Hepatocyte (in vitro differentiated cells): ENCODE data around the gene GLT1D1.

Experiments used
- CTCF ChIP-seq: fragments of 200-600 bp; sonication (generic); IDR thresholded peaks from 2 replicates; pipeline ENCODE4 v1.5.1; 2016; ENCODE audit warnings: antibody characterized with exemption, mild to moderate bottlenecking; ENCODE audit not compliant: poor library complexity
- EZH2phosphoT487 ChIP-seq: fragments of 200-600 bp; sonication (generic); IDR thresholded peaks from one replicate; pipeline ENCODE4 v1.6.1; 2018; ENCODE audit warnings: antibody characterized with exemption, mild to moderate bottlenecking, low read depth, moderate library complexity; ENCODE audit not compliant: unreplicated experiment, severe bottlenecking

DNA sequence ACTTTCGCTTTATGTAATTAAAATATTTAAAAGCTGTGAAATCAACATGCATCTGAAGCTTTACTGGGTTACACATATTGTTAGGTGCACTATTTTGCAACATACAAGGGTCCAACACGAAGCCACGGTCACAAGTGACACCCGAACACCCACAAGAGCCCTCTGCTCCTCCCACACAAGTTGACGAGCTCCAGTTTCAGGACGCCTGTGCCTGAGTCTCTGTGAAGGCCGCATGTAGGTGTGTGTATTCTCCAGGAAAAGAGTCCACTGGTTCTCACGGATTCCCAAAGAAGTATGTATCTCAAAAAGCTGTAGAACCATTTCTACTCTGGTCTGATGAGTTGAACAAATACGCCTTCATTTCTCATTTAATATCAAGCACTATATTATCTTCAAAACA is 41.5 kb upstream of the GLT1D1 start:
- TF ChIP-seq CTCF (no peak), EZH2phosphoT487 (no peak)
